ENCODE data around the gene ATF4. TPM values are rescaled to one million over a fixed set of nuclear protein-coding genes. Genes with fewer than 3 reads are reported as not detected.

The ATF4 gene
- total and polyA plus RNA-seq, 2 of the 13 experiments (the other 11 are each of a cell fraction or from before 2014, with no cell fraction given): 486 to 1,297 TPM

DNA sequence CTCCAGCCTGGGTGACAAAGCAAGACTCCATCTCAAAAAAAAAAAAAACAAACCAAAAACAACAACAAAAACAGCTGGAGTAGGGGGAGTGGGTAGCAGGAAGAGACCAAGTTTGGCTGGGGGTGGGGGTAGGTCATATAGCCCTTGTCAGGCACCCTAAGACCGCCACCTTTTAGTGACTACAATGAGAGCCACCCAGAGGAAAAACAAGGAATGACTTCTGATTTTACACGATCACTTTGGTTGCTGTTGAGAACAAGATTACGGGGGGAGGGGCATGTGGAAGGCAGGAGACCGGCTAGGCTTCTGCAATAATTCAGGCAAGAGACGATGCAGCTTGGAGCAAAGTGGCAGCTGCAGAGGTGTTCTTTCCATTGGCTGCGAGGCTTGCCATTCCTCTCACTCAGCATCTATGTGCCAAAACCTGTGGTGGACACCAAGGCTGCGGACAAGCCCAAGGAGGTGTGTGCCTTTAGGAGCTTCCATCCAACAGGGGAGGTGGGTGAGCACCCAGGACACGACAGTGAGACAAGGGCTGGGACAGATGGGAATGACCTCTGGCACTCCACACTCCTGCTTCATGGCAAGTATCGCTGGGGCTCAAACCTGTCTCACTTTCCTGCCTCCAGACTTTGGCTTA lies 10.4 kb downstream of the ATF4 start:
- no TSS peak for BruUV-seq (replicated peaks)
- peak; percentile 26 for FAIRE-seq
- WGBS (ENCODE audit: low lambda C conversion rate): 80% methylated on average over 6 of the region's 9 CpGs
- POLR2A ChIA-PET: interaction anchor here (4.8 to 11.2 kb wide), 2 partner anchors 10 to 31 kb away, joined by 75 to 167 read pairs; partner anchors contain the start of genes ATF4 and MIEF1
- no peak for ATAC-seq
- peaks cover 0 to 4% of the 10 kb centered on the region in 2 experiments; a peak in 3 of 5 replicates for H3K27me3 ChIP-seq (ENCODE audit: control insufficient read depth in 1 of 2, insufficient read depth in 2 of 2, low read length in 2 of 2)
- peaks cover 2 to 15% of the 10 kb centered on the region in 2 experiments; a peak in 4 of 5 replicates for H3K36me3 ChIP-seq (replicated peaks in 1 of 2; ENCODE audit: control insufficient read depth in 1 of 2, insufficient read depth in 2 of 2, low read length in 2 of 2)
- CTCF ChIA-PET (ENCODE audit: low intra/inter-chr PET ratio, low total read pairs): interaction anchor here (3.3 kb wide), 1 partner anchor 37 kb away, joined by 18 read pairs; no protein-coding TSS in a partner anchor
- peak; percentile 57 for DNase-seq (ENCODE audit: low spot score)
- H3K4me2 ChIP-seq (ENCODE audit: low read depth, low read length): peak overlapping the region; percentile 89
- H3K4me1 ChIP-seq (ENCODE audit: insufficient read depth, low read length): peaks cover 78% of the 10 kb centered on the region
- peaks cover 21% of the 10 kb centered on the region for H3K79me2 ChIP-seq (ENCODE audit: insufficient read depth, low read length)
- no peak overlapping the region for H2AFZ ChIP-seq (ENCODE audit: low read length)
- H3K9me3 ChIP-seq (ENCODE audit: low read length): no peaks in the 10 kb centered on the region
- TF ChIP-seq, protein P1, sequence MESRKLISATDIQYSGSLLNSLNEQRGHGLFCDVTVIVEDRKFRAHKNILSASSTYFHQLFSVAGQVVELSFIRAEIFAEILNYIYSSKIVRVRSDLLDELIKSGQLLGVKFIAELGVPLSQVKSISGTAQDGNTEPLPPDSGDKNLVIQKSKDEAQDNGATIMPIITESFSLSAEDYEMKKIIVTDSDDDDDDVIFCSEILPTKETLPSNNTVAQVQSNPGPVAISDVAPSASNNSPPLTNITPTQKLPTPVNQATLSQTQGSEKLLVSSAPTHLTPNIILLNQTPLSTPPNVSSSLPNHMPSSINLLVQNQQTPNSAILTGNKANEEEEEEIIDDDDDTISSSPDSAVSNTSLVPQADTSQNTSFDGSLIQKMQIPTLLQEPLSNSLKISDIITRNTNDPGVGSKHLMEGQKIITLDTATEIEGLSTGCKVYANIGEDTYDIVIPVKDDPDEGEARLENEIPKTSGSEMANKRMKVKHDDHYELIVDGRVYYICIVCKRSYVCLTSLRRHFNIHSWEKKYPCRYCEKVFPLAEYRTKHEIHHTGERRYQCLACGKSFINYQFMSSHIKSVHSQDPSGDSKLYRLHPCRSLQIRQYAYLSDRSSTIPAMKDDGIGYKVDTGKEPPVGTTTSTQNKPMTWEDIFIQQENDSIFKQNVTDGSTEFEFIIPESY (CRISPR knock-in tag; IDR thresholded peaks at IDR 0.05): peak; percentile 75
- TF ChIP-seq XRCC5 (optimal IDR thresholded peaks at IDR 0.05; ENCODE audit: low read length): peak; percentile 20
- TF ChIP-seq, protein P2, sequence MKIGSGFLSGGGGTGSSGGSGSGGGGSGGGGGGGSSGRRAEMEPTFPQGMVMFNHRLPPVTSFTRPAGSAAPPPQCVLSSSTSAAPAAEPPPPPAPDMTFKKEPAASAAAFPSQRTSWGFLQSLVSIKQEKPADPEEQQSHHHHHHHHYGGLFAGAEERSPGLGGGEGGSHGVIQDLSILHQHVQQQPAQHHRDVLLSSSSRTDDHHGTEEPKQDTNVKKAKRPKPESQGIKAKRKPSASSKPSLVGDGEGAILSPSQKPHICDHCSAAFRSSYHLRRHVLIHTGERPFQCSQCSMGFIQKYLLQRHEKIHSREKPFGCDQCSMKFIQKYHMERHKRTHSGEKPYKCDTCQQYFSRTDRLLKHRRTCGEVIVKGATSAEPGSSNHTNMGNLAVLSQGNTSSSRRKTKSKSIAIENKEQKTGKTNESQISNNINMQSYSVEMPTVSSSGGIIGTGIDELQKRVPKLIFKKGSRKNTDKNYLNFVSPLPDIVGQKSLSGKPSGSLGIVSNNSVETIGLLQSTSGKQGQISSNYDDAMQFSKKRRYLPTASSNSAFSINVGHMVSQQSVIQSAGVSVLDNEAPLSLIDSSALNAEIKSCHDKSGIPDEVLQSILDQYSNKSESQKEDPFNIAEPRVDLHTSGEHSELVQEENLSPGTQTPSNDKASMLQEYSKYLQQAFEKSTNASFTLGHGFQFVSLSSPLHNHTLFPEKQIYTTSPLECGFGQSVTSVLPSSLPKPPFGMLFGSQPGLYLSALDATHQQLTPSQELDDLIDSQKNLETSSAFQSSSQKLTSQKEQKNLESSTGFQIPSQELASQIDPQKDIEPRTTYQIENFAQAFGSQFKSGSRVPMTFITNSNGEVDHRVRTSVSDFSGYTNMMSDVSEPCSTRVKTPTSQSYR (CRISPR knock-in tag; IDR thresholded peaks at IDR 0.05; ENCODE audit: borderline replicate concordance): peak; percentile 52; the same call in 1 of the 2 replicates
- TF ChIP-seq, protein P3, sequence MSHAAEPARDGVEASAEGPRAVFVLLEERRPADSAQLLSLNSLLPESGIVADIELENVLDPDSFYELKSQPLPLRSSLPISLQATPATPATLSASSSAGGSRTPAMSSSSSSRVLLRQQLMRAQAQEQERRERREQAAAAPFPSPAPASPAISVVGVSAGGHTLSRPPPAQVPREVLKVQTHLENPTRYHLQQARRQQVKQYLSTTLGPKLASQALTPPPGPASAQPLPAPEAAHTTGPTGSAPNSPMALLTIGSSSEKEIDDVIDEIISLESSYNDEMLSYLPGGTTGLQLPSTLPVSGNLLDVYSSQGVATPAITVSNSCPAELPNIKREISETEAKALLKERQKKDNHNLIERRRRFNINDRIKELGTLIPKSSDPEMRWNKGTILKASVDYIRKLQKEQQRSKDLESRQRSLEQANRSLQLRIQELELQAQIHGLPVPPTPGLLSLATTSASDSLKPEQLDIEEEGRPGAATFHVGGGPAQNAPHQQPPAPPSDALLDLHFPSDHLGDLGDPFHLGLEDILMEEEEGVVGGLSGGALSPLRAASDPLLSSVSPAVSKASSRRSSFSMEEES (CRISPR knock-in tag; IDR thresholded peaks at IDR 0.05): no peak
- TF ChIP-seq, protein P4, sequence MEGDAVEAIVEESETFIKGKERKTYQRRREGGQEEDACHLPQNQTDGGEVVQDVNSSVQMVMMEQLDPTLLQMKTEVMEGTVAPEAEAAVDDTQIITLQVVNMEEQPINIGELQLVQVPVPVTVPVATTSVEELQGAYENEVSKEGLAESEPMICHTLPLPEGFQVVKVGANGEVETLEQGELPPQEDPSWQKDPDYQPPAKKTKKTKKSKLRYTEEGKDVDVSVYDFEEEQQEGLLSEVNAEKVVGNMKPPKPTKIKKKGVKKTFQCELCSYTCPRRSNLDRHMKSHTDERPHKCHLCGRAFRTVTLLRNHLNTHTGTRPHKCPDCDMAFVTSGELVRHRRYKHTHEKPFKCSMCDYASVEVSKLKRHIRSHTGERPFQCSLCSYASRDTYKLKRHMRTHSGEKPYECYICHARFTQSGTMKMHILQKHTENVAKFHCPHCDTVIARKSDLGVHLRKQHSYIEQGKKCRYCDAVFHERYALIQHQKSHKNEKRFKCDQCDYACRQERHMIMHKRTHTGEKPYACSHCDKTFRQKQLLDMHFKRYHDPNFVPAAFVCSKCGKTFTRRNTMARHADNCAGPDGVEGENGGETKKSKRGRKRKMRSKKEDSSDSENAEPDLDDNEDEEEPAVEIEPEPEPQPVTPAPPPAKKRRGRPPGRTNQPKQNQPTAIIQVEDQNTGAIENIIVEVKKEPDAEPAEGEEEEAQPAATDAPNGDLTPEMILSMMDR (CRISPR knock-in tag; IDR thresholded peaks at IDR 0.05): peak; percentile 21; the same call in 1 of the 2 replicates
- TF ChIP-seq NR1H2 (CRISPR knock-in tag; IDR thresholded peaks at IDR 0.05; ENCODE audit: borderline replicate concordance, low read depth): no peak
- TF ChIP-seq NONO (IDR thresholded peaks at IDR 0.05): no peak
- TF ChIP-seq NONO (CRISPR knock-in tag; conservative IDR thresholded peaks at IDR 0.05): no peak
- no peak for TF ChIP-seq KLF16 (CRISPR knock-in tag; IDR thresholded peaks at IDR 0.05)
- intact Hi-C loops (cut with micrococcal nuclease; ENCODE audit: unreplicated experiment): no loop called here
- in situ Hi-C loops (cut with HindIII; ENCODE audit: extremely low pct_ligation_motif_present, low pct_unique_long_range_greater_than_20kb): no loop called here
- H3K4me3 ChIP-seq (replicated peaks in 1 of 3; ENCODE audit: insufficient read depth in 1 of 3, low read depth in 2 of 3, low read length in 3 of 3): peak overlapping the region in 2 of 3 experiments; percentile 17 to 80; a peak in 1 of 6 replicates
- peaks cover 29% of the 10 kb centered on the region for H4K20me1 ChIP-seq (ENCODE audit: insufficient read depth, low read length)
- no peak overlapping the region for H3K27ac ChIP-seq (ENCODE audit: extremely low read length, insufficient read depth, low read length)
- H3K9ac ChIP-seq (ENCODE audit: insufficient read depth, low read depth, low read length): 0 out of 2 replicates have a peak overlapping the region, but pooled peaks have one; percentile 93

All from HepG2 (cell line).